HG02763 (cell line): ENCODE data around the gene CSHL1.
"Not testable (repeated sequence)": the region's sequence is repeated elsewhere in the genome, so short reads cannot be mapped to it uniquely, and the experiment has no call there.

Source experiments
- ATAC-seq: cut with Tn5 transposase; IDR thresholded peaks from one replicate; pipeline ENCODE4 v1.9.1; 2021; ENCODE audit warnings: mild to moderate bottlenecking, moderate library complexity; ENCODE audit not compliant: unreplicated experiment

Gene CSHL1

DNA sequence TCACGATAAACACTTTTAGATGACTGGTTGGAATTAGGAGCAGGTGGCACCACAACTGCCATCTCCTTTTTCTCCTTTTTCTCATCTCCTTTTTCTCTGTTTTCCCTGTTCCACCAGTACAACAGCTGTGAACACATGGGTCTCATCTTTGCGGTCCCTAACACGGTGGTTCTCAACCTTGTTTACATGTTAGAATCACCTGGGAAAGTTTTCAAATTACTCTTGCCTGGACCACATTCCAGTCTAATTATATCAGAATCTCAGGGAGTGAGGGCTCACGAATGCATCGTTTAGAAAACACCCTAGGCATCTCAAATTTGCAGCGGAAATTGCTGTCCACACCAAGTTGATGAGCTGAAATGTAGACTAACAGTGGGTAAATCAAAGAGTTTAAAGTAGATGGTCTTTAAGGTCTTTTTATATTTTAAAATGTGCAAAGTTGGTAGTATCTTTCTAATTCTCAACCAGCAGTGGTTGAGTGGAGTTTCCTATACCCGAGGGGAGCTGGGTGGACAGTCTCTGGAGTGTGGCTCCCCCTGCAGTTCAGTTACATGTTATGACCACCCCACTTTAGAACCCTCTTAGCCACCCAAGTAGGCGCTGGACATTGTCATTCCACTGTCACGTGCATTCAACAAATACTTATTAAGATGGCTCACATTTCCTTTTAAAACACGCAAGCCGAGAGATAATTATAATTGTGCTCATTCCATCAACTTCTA lies 18.6 kb downstream of the CSHL1 start:
- ATAC-seq: not testable (repeated sequence)

DNA sequence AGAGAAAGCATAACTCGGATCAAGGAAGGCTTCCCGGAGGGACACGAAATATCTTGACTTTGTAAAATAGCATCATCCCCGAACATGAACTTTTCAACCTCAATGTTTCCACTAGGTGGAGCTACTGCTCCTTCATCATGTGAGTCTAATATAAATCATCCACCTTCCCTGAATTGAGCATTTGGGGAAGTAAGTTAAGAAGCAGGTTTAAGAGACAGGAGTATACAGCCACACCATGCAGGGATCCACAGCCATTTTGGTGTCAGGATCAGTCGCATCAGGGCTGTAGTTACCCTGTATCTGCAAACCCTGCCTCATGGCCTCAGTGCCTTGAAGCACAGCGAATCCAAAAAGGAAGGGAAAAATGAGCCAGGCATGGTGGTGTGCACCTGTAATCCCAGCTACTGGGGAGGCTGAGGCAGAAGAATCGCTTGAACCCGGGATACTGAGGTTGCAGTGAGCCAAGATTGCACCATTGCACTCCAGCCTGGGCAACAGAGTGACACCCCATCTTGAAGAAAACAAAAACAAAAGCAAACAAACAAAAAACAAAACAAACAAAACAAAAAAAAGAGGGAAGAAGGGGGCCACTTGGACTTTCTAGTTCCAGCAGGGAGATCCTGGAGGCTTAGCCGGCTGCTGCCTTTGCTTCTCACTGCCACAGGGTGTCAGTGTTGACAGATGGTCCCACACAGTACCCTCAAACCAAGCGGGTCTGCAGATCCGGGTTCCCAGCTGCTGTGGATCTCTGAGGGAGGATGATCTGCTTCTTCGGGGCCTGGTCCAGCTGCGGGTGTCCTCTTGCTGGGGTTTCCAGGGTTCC lies 21.8 kb downstream of the CSHL1 start:
- ATAC-seq: not testable (repeated sequence)

DNA sequence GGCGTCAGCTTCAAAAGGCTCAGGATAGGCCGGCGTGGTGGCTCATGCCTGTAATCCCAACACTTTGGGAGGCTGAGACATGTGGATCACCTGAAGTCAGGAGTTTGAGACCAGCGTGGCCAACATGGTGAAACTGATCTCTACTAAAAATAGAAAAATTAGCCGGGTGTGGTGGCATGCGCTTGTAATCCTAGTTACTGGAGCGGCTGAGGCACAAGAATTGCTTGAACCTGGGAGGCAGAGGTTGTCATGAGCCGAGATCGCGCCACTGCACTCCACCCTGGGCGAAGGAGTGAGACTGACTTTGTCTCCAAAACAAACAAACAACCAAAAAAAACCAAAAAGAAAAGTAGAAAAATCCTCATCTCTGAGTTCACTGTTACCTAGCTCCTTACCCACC lies 25.9 kb downstream of the CSHL1 start:
- ATAC-seq: not testable (repeated sequence)

DNA sequence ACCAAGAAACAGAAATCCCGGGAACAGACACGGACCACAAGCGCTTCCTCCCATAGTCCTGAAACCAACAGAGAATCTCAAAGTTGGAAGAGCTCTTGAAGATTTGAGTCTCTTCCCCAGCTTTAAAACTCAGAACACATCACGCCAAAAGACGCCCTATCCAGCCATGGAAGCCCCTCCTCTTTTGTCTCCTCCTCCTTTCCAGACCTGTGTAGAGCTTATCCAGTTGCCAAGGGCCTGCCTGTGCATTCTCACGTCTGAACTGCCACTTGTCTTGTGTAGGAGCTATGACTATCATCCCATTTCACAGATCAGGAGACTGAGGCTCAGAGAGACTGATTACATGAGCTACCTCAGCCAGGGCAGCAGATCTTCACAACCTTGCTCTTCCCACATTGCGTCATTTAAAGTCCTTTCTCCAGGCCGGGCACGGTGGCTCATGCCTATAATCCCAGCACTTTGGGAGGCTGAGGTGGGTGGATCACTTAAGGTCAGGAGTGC lies 28.4 kb downstream of the CSHL1 start:
- not testable (repeated sequence) for ATAC-seq

DNA sequence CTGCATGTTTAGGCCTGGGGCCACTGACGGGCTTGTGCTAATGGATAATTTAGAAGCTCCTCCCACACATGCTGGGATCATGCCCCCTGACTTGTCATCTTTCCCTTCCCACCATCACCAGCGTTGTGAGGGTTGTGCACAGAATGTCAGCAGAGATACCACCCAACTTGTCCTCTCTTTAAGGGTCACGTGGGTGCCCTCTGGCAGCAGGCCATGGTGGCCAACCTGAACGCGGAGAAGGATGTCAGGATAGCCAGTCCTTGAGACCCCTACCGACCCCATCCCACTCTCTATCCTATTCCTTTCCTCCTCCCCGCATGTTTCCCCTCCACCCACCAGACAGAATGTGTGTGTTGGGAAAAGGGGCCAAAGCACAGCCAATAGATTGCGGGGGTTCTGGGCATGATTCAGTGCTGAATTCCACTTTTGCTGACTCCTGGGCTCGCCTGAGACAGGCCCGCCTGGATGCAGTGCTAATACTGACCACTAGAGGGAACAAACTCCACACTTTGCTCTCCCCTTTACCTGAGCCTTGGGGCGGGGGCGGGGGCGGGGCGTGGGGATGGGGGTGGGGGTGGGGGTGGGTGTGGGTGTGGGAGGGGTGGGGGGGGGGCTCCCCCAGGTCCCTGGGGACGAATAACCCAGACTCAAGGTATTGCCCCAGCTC lies 29.0 kb downstream of the CSHL1 start, which contains the start of gene GH2:
Gene GH2 (minus strand): TSS at position 10 of the 667 bp plus-strand sequence. CDS start 143 bp downstream, outside the sequence.
- ATAC-seq: no peak

DNA sequence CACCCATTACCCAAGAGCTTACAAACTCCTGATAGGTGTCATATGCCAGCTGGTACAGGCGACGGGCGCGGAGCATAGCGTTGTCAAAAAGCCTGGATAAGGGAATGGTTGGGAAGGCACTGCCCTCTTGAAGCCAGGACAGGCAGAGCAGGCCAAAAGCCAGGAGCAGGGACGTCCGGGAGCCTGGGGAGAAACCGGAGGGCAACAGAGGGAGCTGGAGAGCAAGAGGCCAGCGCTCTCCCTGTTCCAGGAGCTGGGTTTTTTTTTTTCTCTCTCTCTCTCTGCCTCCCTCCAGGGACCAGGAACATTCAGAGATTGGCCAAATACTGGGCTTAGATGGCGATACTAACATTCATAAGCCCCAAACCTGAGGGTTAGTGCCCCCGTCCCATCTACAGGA lies 29.7 kb downstream of the CSHL1 start:
- ATAC-seq: not testable (repeated sequence)

DNA sequence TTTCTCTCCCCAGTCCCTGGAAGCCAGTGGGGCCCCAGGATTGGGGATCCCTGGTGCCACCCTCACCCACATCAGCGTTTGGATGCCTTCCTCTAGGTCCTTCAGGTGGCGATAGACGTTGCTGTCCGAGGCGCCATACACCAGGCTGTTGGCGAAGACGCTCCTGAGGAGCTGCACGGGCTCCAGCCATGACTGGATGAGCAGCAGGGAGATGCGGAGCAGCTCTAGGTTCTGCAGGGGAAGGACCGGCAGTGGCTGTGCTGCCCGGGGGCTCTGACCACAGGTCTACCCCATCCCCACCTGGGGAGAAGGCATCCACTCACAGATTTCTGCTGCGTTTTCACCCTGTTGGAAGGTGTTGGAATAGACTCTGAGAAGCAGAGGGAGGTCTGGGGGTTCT lies 30.4 kb downstream of the CSHL1 start:
- no peak for ATAC-seq

DNA sequence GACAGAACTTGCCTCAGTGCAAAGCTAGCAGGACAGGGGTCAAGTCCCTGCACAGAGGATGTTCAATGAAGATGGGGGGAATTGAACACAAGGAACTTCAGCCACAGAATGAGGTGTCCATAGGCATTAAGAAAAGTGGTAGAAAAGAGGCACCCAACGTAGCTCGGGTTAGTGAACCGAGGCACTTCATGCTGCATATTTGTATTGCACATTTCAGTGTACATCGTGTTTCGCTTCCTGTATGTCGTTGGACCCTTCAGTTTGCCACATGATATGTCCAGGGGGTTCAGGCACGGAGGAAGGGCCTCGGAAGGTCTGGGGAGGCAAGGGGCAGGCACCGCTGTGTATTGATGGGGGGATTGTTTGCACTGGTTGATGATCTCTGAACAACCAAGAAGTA lies 32.6 kb downstream of the CSHL1 start:
- ATAC-seq: not testable (repeated sequence)

DNA sequence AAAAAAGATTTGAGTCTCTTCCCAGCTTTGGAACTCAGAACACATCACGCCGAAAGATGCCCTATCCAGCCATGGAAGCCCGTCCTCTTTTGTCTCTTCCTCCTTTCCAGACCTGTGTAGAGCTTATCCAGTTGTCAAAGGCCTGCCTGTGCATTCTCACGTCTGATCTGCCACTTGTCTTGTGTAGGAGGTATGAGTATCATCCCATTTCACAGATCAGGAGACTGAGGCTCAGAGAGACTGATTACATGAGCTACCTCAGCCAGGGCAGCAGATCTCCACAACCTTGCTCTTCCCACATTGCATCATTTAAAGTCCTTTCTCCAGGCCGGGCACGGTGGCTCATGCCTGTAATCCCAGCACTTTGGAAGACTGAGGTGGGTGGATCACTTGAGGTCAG lies 36.4 kb downstream of the CSHL1 start:
- ATAC-seq: not testable (repeated sequence)

DNA sequence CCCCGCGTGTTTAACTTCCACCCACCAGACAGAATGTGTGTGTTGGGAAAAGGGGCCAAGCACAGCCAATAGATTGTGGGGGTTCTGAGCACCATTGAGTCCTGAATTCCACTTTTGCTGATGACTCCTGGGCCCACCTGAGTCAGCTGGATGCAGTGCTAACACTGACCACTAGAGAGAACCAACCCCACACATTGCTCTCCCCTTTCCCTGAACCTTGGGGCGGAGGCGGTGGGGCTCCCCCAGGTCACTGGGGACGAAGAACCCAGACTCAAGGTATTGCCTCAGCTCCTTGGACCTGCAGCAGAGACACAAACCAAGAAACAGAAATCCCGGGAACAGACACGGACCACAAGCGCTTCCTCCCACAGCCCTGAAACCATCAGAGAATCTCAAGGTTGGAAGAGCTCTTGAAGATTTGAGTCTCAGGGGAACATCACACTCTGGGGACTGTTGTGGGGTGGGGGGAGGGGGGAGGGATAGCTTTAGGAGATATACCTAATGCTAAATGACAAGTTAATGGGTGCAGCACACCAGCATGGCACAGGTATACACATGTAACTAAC lies 36.9 kb downstream of the CSHL1 start:
- not testable (repeated sequence) for ATAC-seq

DNA sequence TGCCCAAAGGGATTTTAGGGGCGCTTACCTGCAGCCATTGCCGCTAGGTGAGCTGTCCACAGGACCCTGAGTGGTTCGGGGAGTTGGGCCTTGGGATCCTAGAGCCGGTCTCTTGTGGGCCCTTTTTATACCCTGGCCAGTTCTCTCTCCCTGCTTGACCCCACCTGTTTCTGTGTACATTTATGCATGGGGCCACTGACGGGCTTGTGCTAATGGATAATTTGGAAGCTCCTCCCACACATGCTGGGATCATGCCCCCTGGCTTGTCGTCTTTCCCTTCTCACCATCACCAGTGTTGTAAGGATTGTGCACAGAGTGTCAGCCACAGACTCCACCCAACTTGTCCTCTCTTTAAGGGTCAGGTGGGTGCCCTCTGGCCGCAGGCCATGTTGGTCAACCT lies 37.5 kb downstream of the CSHL1 start, which contains the start of gene CSH2:
Gene CSH2 (minus strand): TSS at position 101 of the 400 bp plus-strand sequence. CDS start 63 bp downstream, at position 38.
- ATAC-seq: not testable (repeated sequence)

DNA sequence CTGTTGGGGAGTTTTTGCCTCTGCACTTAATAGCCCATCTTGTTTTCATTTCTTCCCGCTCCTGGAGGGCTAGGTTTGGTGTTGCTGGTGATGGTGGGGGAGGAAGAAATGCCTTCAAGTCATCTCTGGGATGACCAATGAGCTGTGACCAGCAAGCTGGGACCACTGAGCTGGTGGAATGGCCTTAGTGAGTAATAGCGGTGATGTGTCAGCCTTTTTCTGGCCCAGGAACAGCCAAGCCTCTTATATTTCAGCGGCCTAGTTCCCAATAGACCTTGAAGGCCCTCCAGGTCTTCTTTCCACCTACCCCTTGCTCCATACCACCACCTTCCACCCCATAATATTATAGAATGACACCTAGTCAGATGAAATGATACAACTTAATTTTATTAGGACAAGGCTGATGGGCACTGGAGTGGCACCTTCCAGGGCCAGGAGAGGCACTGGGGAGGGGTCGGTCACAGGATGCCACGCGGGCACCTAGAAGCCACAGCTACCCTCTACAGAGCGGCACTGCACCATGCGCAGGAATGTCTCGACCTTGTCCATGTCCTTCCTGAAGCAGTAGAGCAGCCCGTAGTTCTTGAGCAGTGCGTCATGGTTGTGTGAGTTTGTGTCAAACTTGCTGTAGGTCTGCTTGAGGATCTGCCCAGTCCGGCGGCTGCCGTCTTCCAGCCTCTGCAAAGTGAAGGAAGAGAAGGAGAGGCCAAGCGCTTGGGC lies 39.3 kb downstream of the CSHL1 start:
- not testable (repeated sequence) for ATAC-seq

DNA sequence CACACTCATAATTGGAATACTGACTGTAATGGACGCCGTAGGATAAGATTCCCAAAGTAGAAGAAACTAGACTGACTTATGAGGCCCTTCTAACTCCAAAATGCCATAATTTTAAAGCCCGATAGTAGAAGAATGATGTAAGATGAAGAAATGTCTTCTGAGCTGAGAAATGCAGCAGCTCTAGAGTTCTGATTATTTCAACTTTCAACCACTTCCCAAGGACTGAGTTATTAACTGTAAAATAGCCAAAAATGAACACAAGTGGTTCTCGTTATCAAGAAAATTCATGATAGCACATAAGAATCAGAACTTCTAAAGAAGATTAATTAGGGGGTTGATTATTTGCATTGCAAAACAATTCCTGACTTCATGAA lies 40.8 kb downstream of the CSHL1 start:
- not testable (repeated sequence) for ATAC-seq

DNA sequence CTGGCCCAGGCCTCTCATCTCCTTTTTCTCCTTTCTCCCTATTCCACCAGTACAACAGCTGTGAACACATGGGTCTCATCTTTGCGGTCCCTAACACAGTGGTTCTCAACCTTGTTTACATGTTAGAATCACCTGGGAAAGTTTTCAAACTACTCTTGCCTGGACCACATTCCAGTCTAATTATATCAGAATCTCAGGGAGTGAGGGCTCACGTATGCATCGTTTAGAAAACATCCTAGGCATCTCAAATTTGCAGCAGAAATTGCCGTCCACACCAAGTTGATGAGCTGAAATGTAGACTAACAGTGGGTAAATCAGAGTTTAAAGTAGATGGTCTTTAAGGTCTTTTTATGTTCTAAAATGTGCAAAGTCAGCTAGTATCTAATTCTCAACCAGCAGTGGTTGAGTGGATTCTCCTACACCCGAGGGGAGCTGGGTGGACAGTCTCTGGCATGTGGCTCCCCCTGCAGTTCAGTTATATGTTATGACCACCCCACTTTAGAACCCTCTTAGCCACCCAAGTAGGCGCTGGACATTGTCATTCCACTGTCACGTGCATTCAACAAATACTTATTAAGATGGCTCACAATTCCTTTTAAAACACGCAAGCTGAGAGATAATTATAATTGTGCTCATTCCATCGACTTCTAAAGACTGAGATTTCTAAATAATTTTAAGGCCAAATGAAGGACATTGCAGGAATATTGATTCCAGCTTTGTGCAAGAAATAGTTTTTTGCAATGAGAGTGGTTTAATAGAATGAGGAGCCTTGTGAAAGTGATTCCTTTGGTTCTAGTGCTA lies 41.4 kb downstream of the CSHL1 start:
- not testable (repeated sequence) for ATAC-seq

DNA sequence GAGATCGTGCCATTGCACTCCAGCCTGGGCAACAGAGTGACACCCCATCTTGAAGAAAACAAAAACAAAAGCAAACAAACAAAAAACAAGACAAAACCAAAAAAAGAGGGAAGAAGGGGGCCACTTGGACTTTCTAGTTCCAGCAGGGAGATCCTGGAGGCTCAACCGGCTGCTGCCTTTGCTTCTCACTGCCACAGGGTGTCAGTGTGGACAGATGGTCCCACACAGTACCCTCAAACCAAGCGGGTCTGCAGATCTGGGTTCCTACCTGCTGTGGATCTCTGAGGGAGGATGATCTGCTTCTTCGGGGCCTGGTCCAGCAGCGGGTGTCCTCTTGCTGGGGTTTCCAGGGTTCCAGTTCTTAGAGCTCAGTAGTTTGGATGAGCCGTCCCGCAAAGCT lies 44.4 kb downstream of the CSHL1 start:
- not testable (repeated sequence) for ATAC-seq
